Activated naive CD4-positive, alpha-beta T cell (primary cell): ENCODE results near the gene RAPGEF4.
"Not testable (repeated sequence)": the region's sequence is repeated elsewhere in the genome, so short reads cannot be mapped to it uniquely, and the experiment has no call there.

Experiments used
- DNase-seq, 4 experiments: peaks; one replicate each; lab custom pipeline; 2025; lab: John Stamatoyannopoulos, UW

The RAPGEF4 gene

GRCh38 chr2:172774302-172774701, 38.7 kb downstream of the RAPGEF4 start:
- no peak for DNase-seq

- DNase-seq = no peak
Measured at GRCh38 chr2:172775319-172775718, 39.7 kb downstream of the RAPGEF4 start.

- no peak for DNase-seq
Measured at GRCh38 chr2:172777431-172777830, 41.8 kb downstream of the RAPGEF4 start.

- no peak for DNase-seq
Measured at GRCh38 chr2:172782506-172783164, 47.0 kb downstream of the RAPGEF4 start.

GRCh38 chr2:172783165-172783898, 47.7 kb downstream of the RAPGEF4 start:
- DNase-seq = no peak

- no peak for DNase-seq
Measured at GRCh38 chr2:172788871-172789270, 53.2 kb downstream of the RAPGEF4 start.

GRCh38 chr2:172790404-172790803, 54.8 kb downstream of the RAPGEF4 start:
- no peak for DNase-seq

GRCh38 chr2:172791953-172792352, 56.3 kb downstream of the RAPGEF4 start:
- DNase-seq = no peak

GRCh38 chr2:172792711-172793110, 57.1 kb downstream of the RAPGEF4 start:
- no peak for DNase-seq

GRCh38 chr2:172803308-172803707, 67.7 kb downstream of the RAPGEF4 start:
- DNase-seq = not testable (repeated sequence)

- DNase-seq = no peak
Measured at GRCh38 chr2:172804423-172804822, 68.8 kb downstream of the RAPGEF4 start.

GRCh38 chr2:172806493-172806892, 70.8 kb downstream of the RAPGEF4 start:
- DNase-seq = no peak

- DNase-seq = no peak
Measured at GRCh38 chr2:172806996-172807395, 71.4 kb downstream of the RAPGEF4 start.

GRCh38 chr2:172808156-172808555, 72.5 kb downstream of the RAPGEF4 start:
- DNase-seq = no peak

- DNase-seq = peak in 1 of 4 experiments; percentile 2
Measured at GRCh38 chr2:172811027-172811426, 75.4 kb downstream of the RAPGEF4 start.

- no peak for DNase-seq
Measured at GRCh38 chr2:172812158-172812744, 76.6 kb downstream of the RAPGEF4 start.

- DNase-seq = no peak
Measured at GRCh38 chr2:172813314-172813888, 77.8 kb downstream of the RAPGEF4 start.

- no peak for DNase-seq
Measured at GRCh38 chr2:172817411-172817810, 81.8 kb downstream of the RAPGEF4 start.

- no peak for DNase-seq
Measured at GRCh38 chr2:172819943-172820342, 84.3 kb downstream of the RAPGEF4 start.

- DNase-seq = no peak
Measured at GRCh38 chr2:172821370-172822338, 86.0 kb downstream of the RAPGEF4 start.

- no peak for DNase-seq
Measured at GRCh38 chr2:172822585-172822984, 86.9 kb downstream of the RAPGEF4 start.
